HCT116 (cell line): ENCODE measurements around the gene GNAS. TPM values are rescaled to one million over a fixed set of nuclear protein-coding genes. Genes with fewer than 3 reads are reported as not detected.

Source experiments
- ATAC-seq: fragments of 200-7000 bp; cut with Tn5 transposase; 2 replicates; pipeline ENCODE4 v1.9.1; 2020; ENCODE audit warnings: mild to moderate bottlenecking, moderate library complexity
- BruUV-seq: library from RNA; stranded (reverse); fragments of 400-500 nt; replicated peaks from 2 replicates; lab custom pipeline; 2021; lab: Mats Ljungman, UMichigan
- CTCF ChIA-PET: fragments of 300-600 bp; sonication (Branson Sonifier 250); formaldehyde crosslinking; loops from one replicate; lab custom pipeline; 2021; ENCODE audit warnings: antibody characterized with exemption; lab: Charles Lee
- POLR2A ChIA-PET: fragments of 300-600, 350-600 bp; sonication (Branson Sonifier 250); formaldehyde crosslinking; loops from one replicate; lab custom pipeline; 2021; ENCODE audit warnings: antibody characterized with exemption; lab: Charles Lee
- RAD21 ChIA-PET, 2 experiments: fragments of 300-600 bp; sonication (Branson Sonifier 250); formaldehyde crosslinking; loops; one replicate each; lab custom pipeline; 2023; ENCODE audit warnings: low total read pairs in 2 of 2; ENCODE audit not compliant: uncharacterized antibody in 2 of 2, unreplicated experiment in 2 of 2, low non-redundant PET in 1 of 2; lab: Charles Lee
- DNase-seq: peaks from one replicate; pipeline ENCODE4 v3.0.0-alpha.2; 2010; ENCODE audit warnings: low read depth, low spot score
- H2AFZ ChIP-seq: fragments of 200-600 bp; shearing (Covaris generic), sonication (generic); 2 replicates; pipeline ENCODE4 v1.6.1; 2017; ENCODE audit warnings: low read depth, mixed run types, mixed read lengths, antibody characterized with exemption, low read length; ENCODE audit not compliant: poor library complexity, severe bottlenecking
- H3K27ac ChIP-seq: 2 replicates; pipeline ENCODE4 v1.5.1; 2012; ENCODE audit warnings: low read depth, low read length
- H3K27me3 ChIP-seq: fragments of 200-600 bp; sonication (generic); 2 replicates; pipeline ENCODE4 v1.6.1; 2016; ENCODE audit warnings: mixed run types, low read length, mixed read lengths; ENCODE audit not compliant: insufficient read depth
- H3K36me3 ChIP-seq, 2 experiments: fragments of 200-500 bp in 1 of 2; fragments of 200-600 bp in 1 of 2; sonication (Bioruptor generic) in 1 of 2; sonication (generic) in 1 of 2; 2 replicates each; pipeline versions ENCODE4 v1.5.1 to v1.6.1; 2014 to 2016; ENCODE audit warnings: low read length in 2 of 2, inconsistent platforms in 1 of 2, mixed read lengths in 1 of 2, mixed run types in 1 of 2; ENCODE audit not compliant: insufficient read depth in 2 of 2, control insufficient read depth in 1 of 2
- H3K4me1 ChIP-seq, 2 experiments: fragments of 200-600 bp in 1 of 2; sonication (generic) in 1 of 2; 2 replicates each; pipeline versions ENCODE4 v1.5.1 to v1.6.1; 2012 to 2017; ENCODE audit warnings: low read length in 2 of 2, inconsistent platforms in 1 of 2, mild to moderate bottlenecking in 1 of 2, mixed read lengths in 1 of 2, mixed run types in 1 of 2, moderate library complexity in 1 of 2; ENCODE audit not compliant: insufficient read depth in 2 of 2, control insufficient read depth in 1 of 2
- H3K4me2 ChIP-seq: fragments of 200-600 bp; sonication (generic); 2 replicates; pipeline ENCODE4 v1.6.1; 2017; ENCODE audit warnings: mixed run types, low read length, mixed read lengths
- H3K4me3 ChIP-seq, 2 experiments: fragments of 200-600 bp in 1 of 2; sonication (generic) in 1 of 2; replicated peaks in 1 of 2; 2 replicates each; pipeline ENCODE4 v1.5.1; 2011 to 2016; ENCODE audit warnings: low read length in 2 of 2, control low read depth in 1 of 2, low read depth in 1 of 2, mild to moderate bottlenecking in 1 of 2, mixed read lengths in 1 of 2, mixed run types in 1 of 2
- H3K79me2 ChIP-seq: fragments of 200-600 bp; sonication (generic); 2 replicates; pipeline ENCODE4 v1.6.1; 2017; ENCODE audit warnings: mild to moderate bottlenecking, mixed run types, low read length, moderate library complexity, mixed read lengths; ENCODE audit not compliant: insufficient read depth
- H3K9ac ChIP-seq: fragments of 200-600 bp; sonication (generic); 2 replicates; pipeline ENCODE4 v1.6.1; 2016; ENCODE audit warnings: low read length, mixed read lengths
- H3K9me2 ChIP-seq: fragments of 200-600 bp; sonication (generic), shearing (Covaris generic); 2 replicates; pipeline ENCODE4 v1.6.1; 2017; ENCODE audit warnings: mixed run types, mild to moderate bottlenecking, moderate library complexity; ENCODE audit not compliant: insufficient read depth
- H3K9me3 ChIP-seq, 2 experiments: fragments of 200-500 bp in 1 of 2; fragments of 200-600 bp in 1 of 2; sonication (Bioruptor generic) in 1 of 2; sonication (generic) in 1 of 2; 2 replicates each; pipeline ENCODE4 v1.6.1; 2014 to 2017; ENCODE audit warnings: low read length in 2 of 2, mixed read lengths in 2 of 2, inconsistent platforms in 1 of 2, low read depth in 1 of 2, mild to moderate bottlenecking in 1 of 2, mixed run types in 1 of 2, moderate library complexity in 1 of 2; ENCODE audit not compliant: control insufficient read depth in 1 of 2, insufficient read depth in 1 of 2
- H4K20me1 ChIP-seq: fragments of 200-600 bp; sonication (generic), shearing (Covaris generic); 2 replicates; pipeline ENCODE4 v1.6.1; 2017; ENCODE audit warnings: mixed run types, mild to moderate bottlenecking, moderate library complexity; ENCODE audit not compliant: insufficient read depth
- ATF3 ChIP-seq: IDR thresholded peaks from 2 replicates; pipeline ENCODE4 v1.6.1; 2012
- CBX3 ChIP-seq: IDR thresholded peaks from 2 replicates; pipeline ENCODE4 v1.6.1; 2012; ENCODE audit warnings: low read depth
- CEBPB ChIP-seq: IDR thresholded peaks from 2 replicates; pipeline ENCODE4 v1.6.1; 2012; ENCODE audit warnings: low read depth
- CTCF ChIP-seq, 3 experiments: fragments of 200-600 bp in 1 of 3; sonication (generic) in 1 of 3; IDR thresholded peaks in 2 of 3; conservative IDR thresholded peaks in 1 of 3; 2 replicates each; pipeline ENCODE4 v1.5.1; 2012 to 2017; ENCODE audit warnings: low read depth in 2 of 3, low read length in 2 of 3, antibody characterized with exemption in 1 of 3, borderline replicate concordance in 1 of 3, control low read depth in 1 of 3, mild to moderate bottlenecking in 1 of 3, mixed read lengths in 1 of 3, mixed run types in 1 of 3, moderate library complexity in 1 of 3; ENCODE audit not compliant: insufficient read depth in 1 of 3
- EGR1 ChIP-seq: IDR thresholded peaks from 2 replicates; pipeline ENCODE4 v1.6.1; 2012; ENCODE audit warnings: low read depth
- ELF1 ChIP-seq: IDR thresholded peaks from 2 replicates; pipeline ENCODE4 v1.6.1; 2012; ENCODE audit warnings: low read depth, borderline replicate concordance
- EZH2 ChIP-seq: fragments of 200-600 bp; sonication (generic); IDR thresholded peaks from 2 replicates; pipeline ENCODE4 v1.6.1; 2017; ENCODE audit warnings: antibody characterized with exemption, mixed run types
- EZH2phosphoT487 ChIP-seq: fragments of 200-600 bp; IDR thresholded peaks from 2 replicates; pipeline ENCODE4 v1.6.1; 2018; ENCODE audit warnings: antibody characterized with exemption, borderline replicate concordance
- FOSL1 ChIP-seq: IDR thresholded peaks from 2 replicates; pipeline ENCODE4 v1.6.1; 2012; ENCODE audit warnings: low read depth
- JUND ChIP-seq: IDR thresholded peaks from 2 replicates; pipeline ENCODE4 v1.6.1; 2012
- MAX ChIP-seq: IDR thresholded peaks from 2 replicates; pipeline ENCODE4 v1.6.1; 2012
- POLR2A ChIP-seq: IDR thresholded peaks from 2 replicates; pipeline ENCODE4 v1.7.0; 2011; ENCODE audit warnings: borderline replicate concordance; ENCODE audit not compliant: insufficient read depth, insufficient read length; ENCODE audit errors: extremely low read depth
- RAD21 ChIP-seq: IDR thresholded peaks from 2 replicates; pipeline ENCODE4 v1.6.1; 2012; ENCODE audit warnings: low read depth, mild to moderate bottlenecking
- REST ChIP-seq: IDR thresholded peaks from 2 replicates; pipeline ENCODE4 v1.6.1; 2012; ENCODE audit warnings: low read depth
- SP1 ChIP-seq: IDR thresholded peaks from 2 replicates; pipeline ENCODE4 v1.6.1; 2012; ENCODE audit warnings: low read depth
- ZBTB33 ChIP-seq: IDR thresholded peaks from 2 replicates; pipeline ENCODE4 v1.6.1; 2011; ENCODE audit warnings: mild to moderate bottlenecking, low read length, moderate library complexity; ENCODE audit not compliant: insufficient replicate concordance; ENCODE audit errors: extremely low read depth
- ZFX ChIP-seq: fragments of 450-650 bp; IDR thresholded peaks from 2 replicates; pipeline ENCODE4 v1.6.1; 2017
- ZNF274 ChIP-seq: fragments of 200-500 bp; sonication (Bioruptor generic); IDR thresholded peaks from 2 replicates; pipeline ENCODE4 v1.6.1; 2014; ENCODE audit warnings: mild to moderate bottlenecking, low read depth, low read length, inconsistent platforms
- intact Hi-C: fragments of 100-400 bp; cut with micrococcal nuclease; formaldehyde crosslinking; loops from 2 replicates; pipeline ENCODE4 v1.10.0; 2022
- total RNA-seq: library from RNA; stranded (reverse); gene quantifications from one replicate; pipeline ENCODE4 v1.2.1, GENCODE V29; 2021; ENCODE audit not compliant: unreplicated experiment

Gene GNAS
- total RNA-seq, 1 experiment from 2014 or later, result 699 TPM

GRCh38 chr20:58878399-58878798, 25.9 kb downstream of the GNAS start:
- ChIA-PET POLR2A (no interaction called here), CTCF (no interaction called here), RAD21 (no interaction called here)
- Histone ChIP-seq H3K4me3 (no peak overlapping the region), H4K20me1 (no peaks in the 10 kb centered on the region), H3K9me3 (no peaks in the 10 kb centered on the region), H2AFZ (no peak overlapping the region), H3K9me2 (no peaks in the 10 kb centered on the region), H3K79me2 (no peaks in the 10 kb centered on the region), H3K27ac (no peak overlapping the region), H3K9ac (no peak overlapping the region), H3K4me1 (no peaks in the 10 kb centered on the region), H3K4me2 (no peak overlapping the region), H3K27me3 (no peaks in the 10 kb centered on the region), H3K36me3 (no peaks in the 10 kb centered on the region)
- DNase-seq (no peak), ATAC-seq (no peak)
- intact Hi-C loops, result no loop called here
- TF ChIP-seq EZH2, result no peak
- no peak for TF ChIP-seq CEBPB
- TF ChIP-seq SP1, result no peak
- no peak for TF ChIP-seq RAD21
- TF ChIP-seq EZH2phosphoT487, result no peak
- TF ChIP-seq ELF1, result no peak
- TF ChIP-seq POLR2A, result no peak
- no peak for TF ChIP-seq ZFX
- TF ChIP-seq ZNF274, result no peak
- no peak for TF ChIP-seq REST
- no peak for TF ChIP-seq JUND
- no peak for TF ChIP-seq ATF3
- no peak for TF ChIP-seq CTCF (IDR thresholded peaks at IDR 0.05 in 2 of 3, conservative IDR thresholded peaks at IDR 0.05 in 1 of 3; ENCODE audit: borderline replicate concordance in 1 of 3, insufficient read depth in 1 of 3, low read depth in 2 of 3, low read length in 2 of 3)
- TF ChIP-seq ZBTB33, result no peak
- no peak for TF ChIP-seq FOSL1
- no peak for TF ChIP-seq MAX
- no peak for TF ChIP-seq EGR1
- no peak for TF ChIP-seq CBX3
- no TSS peak for BruUV-seq
